Measurements from ENCODE around the gene LYL1.

Gene LYL1

GRCh38 chr19:13128583-13128982 lies 25.9 kb upstream of the LYL1 start:
- DNase-seq, result no peak

DNA sequence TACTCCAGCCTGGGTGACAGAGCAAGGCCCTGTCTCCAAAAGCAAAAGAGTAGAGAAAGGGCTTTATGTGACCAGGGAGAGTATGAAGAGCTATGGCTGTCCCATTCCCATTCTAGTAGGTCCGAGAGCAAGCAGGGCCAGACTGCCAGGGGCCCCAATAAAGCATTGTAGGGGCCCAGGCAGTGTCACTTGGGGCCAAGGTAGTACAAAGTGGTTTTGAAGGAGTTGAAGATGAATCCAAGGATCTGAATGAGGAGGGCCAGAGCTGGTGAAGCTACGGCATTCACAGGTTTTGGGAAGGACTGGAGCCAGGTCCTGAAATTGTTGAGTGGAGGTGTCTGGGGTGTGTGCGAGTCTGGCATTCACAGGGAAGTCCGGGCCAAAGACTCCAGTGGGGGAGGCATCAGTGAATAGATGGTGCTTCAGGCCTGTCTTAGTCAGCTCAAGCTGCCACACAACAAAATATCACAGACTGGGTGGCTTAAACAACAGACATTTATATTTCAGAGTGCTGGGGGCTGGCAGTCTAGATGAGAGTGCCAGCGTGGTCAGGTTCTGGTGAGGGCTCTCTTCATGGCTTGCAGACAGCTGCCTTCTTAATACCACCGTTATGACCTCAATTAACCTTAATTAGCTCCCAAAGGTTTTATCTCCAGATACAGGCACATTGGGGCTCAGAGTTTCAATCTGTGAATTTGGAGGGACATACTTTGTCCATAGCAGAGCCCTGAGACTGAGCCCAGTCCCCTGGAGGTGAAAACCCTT lies 25.3 kb upstream of the LYL1 start:
- no peak for DNase-seq

GRCh38 chr19:13127051-13127450 lies 24.4 kb upstream of the LYL1 start:
- no peak for DNase-seq

DNA sequence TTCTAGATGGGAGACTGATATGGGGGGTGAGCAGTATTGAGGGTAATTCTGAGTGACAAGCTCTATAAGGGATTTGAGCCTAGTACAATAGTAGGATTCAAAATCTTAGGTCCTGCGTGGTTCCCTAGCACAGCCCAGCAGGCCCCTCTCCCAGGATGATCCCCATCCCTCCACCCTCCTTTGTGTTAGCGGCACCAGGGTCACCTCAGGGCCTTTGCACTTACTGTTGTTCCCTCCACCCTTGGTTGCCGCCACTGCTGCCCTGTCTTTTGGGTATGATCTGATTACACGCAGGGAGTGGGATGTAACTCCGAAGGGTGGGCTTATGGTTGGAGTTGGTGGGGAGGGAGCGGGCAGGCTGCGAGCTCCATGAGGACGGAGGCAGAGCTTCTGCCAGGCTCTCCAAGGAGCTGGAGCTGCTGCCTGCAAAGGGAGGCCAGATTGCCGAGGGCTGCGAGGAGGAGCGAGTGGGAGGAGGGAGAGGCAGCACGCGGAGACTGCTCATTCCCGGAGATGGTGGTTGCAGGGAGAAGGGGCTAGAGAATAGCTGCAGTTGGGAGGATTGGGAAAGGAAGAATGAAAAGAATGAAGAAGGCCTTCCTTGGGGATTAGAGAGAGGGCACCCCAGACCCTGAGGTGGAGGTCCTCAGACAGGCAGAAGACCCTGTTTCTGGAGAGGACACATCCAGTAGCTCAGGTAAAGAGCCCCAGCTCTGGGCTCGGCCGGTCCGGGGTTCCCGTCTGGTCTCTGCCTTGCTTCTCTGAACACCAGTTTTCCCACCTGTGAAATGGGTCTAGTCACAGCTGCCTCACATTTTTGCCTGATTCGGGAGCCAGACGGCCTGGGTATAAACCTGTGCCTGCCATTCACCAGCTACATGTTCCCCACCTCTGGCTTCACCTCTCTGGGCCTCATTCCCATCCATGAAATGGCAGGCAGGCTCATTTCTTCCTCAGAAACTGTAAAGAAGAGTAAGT lies 20.6 kb upstream of the LYL1 start:
- no peak for DNase-seq

GRCh38 chr19:13122275-13122878 lies 19.7 kb upstream of the LYL1 start:
- no peak for DNase-seq

DNA sequence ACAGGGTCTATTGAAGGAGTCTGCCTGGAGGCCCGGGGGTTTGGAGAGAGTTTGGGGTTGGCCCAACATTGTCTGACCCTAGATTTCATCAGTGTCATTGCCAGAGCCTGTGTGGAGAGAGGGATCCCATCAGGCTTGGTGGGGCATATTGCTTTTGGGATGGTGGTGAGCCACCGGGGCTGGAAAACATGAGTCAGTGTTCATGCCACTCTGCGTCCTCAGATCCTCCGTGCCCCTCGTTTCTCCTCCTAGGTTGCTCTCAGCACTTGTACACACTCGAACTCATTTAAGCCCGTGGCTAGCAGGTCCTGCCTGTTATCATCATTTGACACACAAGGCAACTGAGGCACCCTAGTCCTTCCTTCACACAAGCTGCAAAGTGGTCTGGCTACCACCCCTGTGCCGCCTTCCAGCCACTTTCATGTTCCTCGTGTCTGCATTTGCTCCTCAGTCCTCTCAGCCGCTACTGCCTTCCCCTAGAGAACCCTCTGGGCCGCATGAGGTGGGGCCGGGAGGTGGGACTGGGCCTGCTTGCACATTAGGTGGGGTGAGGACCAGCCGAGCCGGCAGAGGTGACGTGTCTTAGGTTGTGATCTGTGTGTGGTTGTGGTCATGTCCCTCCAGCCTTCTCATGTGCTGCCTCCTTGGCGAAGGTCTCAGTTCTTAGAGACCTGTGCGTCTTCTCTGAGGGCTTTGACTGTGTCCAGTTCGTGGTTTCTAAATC lies 19.1 kb upstream of the LYL1 start:
- DNase-seq, result no peak

GRCh38 chr19:13120817-13121216 lies 18.2 kb upstream of the LYL1 start:
- no peak for DNase-seq

- DNase-seq, result no peak
Observed at GRCh38 chr19:13120031-13120430, 17.4 kb upstream of the LYL1 start.

- DNase-seq, result no peak
Observed at GRCh38 chr19:13119627-13120026, 17.0 kb upstream of the LYL1 start.

GRCh38 chr19:13118424-13119193 lies 16.0 kb upstream of the LYL1 start:
- DNase-seq, result peak; percentile 34

DNA sequence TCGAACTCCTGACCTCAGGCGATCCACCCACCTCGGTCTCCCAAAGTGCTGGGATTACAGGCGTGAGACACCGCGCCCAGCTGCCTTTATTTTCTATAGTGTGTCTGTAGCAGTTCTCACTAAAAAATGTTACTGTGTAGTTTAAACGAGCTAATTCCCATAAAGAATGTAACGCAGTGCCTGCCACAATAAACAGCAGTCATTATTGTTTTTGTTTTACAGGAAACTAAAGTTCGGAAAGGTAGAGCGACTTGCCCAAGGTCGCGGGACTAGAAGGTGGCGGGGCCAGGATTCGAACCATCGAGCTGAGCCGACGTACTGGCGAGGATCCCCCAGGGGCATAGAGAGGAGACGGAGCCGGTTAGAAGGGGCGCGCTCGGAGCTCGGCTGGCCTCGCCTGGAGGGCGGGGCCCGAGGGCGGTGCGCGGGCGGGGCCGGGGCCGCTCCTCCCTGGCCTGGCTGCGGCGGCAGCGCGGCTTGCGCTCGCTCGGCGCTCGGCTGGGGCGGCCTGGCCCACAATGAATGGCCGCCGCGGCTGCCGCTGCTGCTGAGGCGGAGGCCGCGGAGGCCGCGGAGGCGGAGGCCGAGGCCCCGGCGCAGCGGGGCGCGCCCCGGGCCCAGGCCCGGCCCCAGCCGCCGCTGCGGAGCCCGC lies 15.2 kb upstream of the LYL1 start, which contains the start of gene NACC1:
TSS of gene NACC1 (plus strand) at position 493 of the 652 bp plus-strand sequence. CDS start 16,944 bp downstream, outside the sequence.
- peak; percentile 93 for DNase-seq

DNA sequence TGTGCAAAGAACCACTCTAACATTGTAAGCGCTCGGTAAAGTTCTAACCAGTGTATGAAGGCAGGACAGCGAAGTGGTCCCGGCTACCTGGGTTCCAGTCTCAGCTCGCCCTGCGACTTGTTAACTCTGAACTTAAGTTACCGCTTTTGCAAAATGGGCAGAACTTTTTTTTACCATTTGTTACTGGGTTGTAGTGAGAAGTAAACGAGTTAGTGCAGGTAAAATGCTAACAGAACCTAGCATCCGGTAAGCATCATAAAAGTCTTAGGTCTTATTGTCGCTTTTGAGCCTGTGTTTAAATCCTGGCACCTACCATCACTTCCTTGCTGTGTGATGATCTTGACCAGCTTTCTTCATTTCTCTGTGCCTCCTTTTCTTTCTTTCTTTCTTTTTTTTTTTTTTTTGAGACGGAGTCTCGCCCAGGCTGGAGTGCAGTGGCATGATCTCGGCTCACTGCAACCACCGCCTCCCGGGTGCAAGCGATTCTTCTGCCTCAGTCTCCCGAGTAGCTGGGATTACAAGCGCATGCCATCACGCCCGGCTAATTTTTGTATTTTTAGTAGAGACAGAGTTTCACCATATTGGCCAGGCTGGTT lies 14.6 kb upstream of the LYL1 start:
- no peak for DNase-seq

DNA sequence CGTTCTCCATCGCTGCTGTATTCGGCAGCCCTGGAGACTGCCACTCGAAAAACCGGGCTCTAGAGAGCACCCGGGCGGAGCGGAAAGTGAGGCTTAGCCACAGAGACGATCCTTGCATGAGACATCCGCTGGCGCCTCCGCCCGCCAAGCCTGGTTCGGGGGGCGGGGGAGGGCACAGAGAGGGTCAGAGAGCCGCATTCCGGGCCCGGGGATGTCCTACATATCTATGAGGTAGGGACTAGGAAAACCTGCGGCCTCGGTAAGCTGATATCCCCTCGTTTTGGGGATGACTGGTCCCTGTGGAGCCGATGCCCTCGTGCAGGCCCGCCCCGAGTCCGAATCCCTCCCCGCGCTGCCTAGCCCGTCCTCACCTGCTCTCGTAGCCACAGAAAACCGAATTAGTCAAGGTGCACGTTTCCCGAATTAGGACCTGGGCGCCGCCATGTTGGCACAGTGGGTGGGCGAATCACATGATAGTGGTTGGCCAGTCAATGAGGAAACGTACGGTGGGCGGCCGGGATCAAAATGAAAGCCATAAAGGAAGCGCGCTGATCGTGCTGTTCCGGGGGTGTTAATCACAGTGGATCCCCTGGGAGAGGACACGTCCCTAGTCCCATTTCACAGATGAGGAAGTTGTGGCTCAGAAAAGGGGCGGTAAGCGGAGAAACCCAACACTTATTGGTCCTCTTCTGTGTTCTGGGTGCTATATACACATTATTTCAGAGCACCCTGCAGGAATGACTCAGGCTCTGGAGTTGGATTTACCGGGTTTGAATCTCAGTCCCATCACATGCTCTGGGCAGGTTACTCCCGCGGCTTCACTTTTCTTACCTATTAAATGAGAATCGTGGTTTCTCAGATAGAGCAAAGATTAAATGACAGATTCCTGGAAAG lies 13.9 kb upstream of the LYL1 start, which contains the start of gene TRMT1:
TSS of gene TRMT1 (minus strand) at position 459 of the 894 bp plus-strand sequence. CDS start at position 118, 341 bp downstream.
- DNase-seq, result peak; percentile 95

DNA sequence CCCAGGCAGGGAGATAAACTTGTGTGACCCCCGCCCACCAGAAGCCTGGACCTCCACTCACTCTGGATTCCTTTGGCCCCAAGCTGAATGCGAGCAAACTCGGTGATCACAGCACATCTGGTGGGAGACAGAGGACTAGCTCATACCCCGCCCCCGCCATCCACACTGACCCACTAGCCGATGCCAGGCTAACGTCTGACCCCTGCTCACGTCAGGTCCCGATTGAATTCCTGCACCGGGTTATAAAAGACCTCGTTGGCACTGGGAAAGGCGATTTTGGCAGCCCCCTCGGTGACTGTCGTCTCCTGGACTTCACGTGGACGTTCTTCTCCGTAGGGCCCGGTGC lies 13.3 kb upstream of the LYL1 start:
- DNase-seq, result no peak

GRCh38 chr19:13112555-13112954 lies 9.9 kb upstream of the LYL1 start:
- no peak for DNase-seq

DNA sequence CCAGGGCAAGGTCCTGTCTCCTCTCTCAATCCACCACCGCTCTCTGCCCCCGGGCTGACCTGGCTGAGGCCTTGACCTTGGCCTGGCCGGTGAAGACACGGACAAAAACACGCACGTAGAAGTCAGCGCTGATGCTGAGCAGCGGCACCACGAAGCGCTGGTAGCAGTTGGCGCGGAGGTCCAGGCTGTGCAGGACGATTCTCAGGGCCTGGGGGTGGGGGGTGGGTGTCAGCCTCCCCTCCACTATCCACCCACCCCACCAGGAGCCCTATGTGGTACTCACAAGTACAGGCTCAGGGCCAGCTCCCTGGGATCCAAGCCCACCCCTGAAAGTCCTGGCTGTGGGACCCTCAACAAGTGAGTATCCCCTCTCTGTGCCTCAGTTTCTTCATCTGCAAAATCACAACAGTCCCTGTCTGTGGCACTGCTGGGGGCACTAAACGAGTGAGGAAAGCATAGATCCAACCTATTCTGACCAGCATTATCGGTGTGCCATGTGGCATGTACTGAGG lies 7.5 kb upstream of the LYL1 start:
- DNase-seq, result no peak

- DNase-seq, result no peak
Observed at GRCh38 chr19:13109361-13110098, 6.9 kb upstream of the LYL1 start.

GRCh38 chr19:13104848-13105711 lies 2.4 kb upstream of the LYL1 start:
- DNase-seq, result no peak
